Type B pancreatic cell (in vitro differentiated cells): ENCODE measurements around the gene MCRIP2. TPM values are rescaled to one million over a fixed set of nuclear protein-coding genes. Genes with fewer than 3 reads are reported as not detected.

ENCODE experiments used
- DNase-seq: peaks from one replicate; pipeline ENCODE4 v3.0.0; 2021; ENCODE audit warnings: mixed read lengths; ENCODE audit not compliant: unreplicated experiment; ENCODE audit errors: extremely low spot score
- H3K27ac Mint-ChIP-seq: 2 replicates; pipeline ENCODE4 v1.8.0; 2021; ENCODE audit warnings: mild to moderate bottlenecking, mixed read lengths
- H3K27me3 Mint-ChIP-seq: 2 replicates; pipeline ENCODE4 v1.8.0; 2021; ENCODE audit warnings: mixed read lengths
- H3K36me3 Mint-ChIP-seq: 2 replicates; pipeline ENCODE4 v1.8.0; 2021; ENCODE audit warnings: mixed read lengths
- H3K4me1 Mint-ChIP-seq: one replicate; pipeline ENCODE4 v1.8.0; 2021; ENCODE audit warnings: mixed read lengths; ENCODE audit not compliant: unreplicated experiment
- H3K4me3 Mint-ChIP-seq: 2 replicates; pipeline ENCODE4 v1.8.0; 2021; ENCODE audit warnings: mild to moderate bottlenecking, mixed read lengths
- H3K9me3 Mint-ChIP-seq: 2 replicates; pipeline ENCODE4 v1.8.0; 2021; ENCODE audit warnings: mixed read lengths
- CTCF ChIP-seq: fragments of 200-600 bp; sonication (generic); conservative IDR thresholded peaks from 2 replicates; pipeline ENCODE4 v1.5.0; 2021; ENCODE audit warnings: antibody characterized with exemption, mild to moderate bottlenecking
- total RNA-seq: library from RNA; stranded (reverse); gene quantifications from 2 replicates; pipeline ENCODE4 v1.2.1, GENCODE V29; 2021; ENCODE audit warnings: low replicate concordance

The MCRIP2 gene
- total RNA-seq, 1 donor from 2014 or later, result 36.8 TPM

GRCh38 chr16:619476-620100, 22.0 kb upstream of the MCRIP2 start:
- Mint-ChIP-seq H3K36me3 (peaks cover 5% of the 10 kb centered on the region), H3K4me3 (no peak overlapping the region), H3K27me3 (no peaks in the 10 kb centered on the region), H3K27ac (no peak overlapping the region), H3K4me1 (peaks cover 21% of the 10 kb centered on the region), H3K9me3 (no peaks in the 10 kb centered on the region)
- TF ChIP-seq CTCF, result no peak
- no peak for DNase-seq

- no peaks in the 10 kb centered on the region for H3K27me3 Mint-ChIP-seq
- H3K9me3 Mint-ChIP-seq, result no peaks in the 10 kb centered on the region
- no peak for TF ChIP-seq CTCF
- no peak overlapping the region for H3K27ac Mint-ChIP-seq
- no peaks in the 10 kb centered on the region for H3K36me3 Mint-ChIP-seq
- no peak for DNase-seq
- H3K4me3 Mint-ChIP-seq, result no peak overlapping the region
- H3K4me1 Mint-ChIP-seq, result peaks cover 16% of the 10 kb centered on the region
These were observed 20.7 kb upstream of the MCRIP2 start for GRCh38 chr16:620700-621525.

- H3K4me3 Mint-ChIP-seq, result no peak overlapping the region
These were observed 20.0 kb upstream of the MCRIP2 start for GRCh38 chr16:621526-622105.

GRCh38 chr16:622920-623280, 18.7 kb upstream of the MCRIP2 start:
- no peaks in the 10 kb centered on the region for H3K9me3 Mint-ChIP-seq
- H3K27ac Mint-ChIP-seq, result no peak overlapping the region
- H3K36me3 Mint-ChIP-seq, result no peaks in the 10 kb centered on the region
- no peaks in the 10 kb centered on the region for H3K27me3 Mint-ChIP-seq
- H3K4me1 Mint-ChIP-seq, result peaks cover 16% of the 10 kb centered on the region
- DNase-seq, result no peak
- H3K4me3 Mint-ChIP-seq, result no peak overlapping the region
- no peak for TF ChIP-seq CTCF

More at GRCh38 chr16:621526-622105, 20.0 kb upstream of the MCRIP2 start:
- Mint-ChIP-seq H3K9me3 (no peaks in the 10 kb centered on the region), H3K27ac (no peak overlapping the region), H3K4me1 (peaks cover 16% of the 10 kb centered on the region), H3K27me3 (no peaks in the 10 kb centered on the region), H3K36me3 (no peaks in the 10 kb centered on the region)
- DNase-seq, result no peak
- TF ChIP-seq CTCF, result no peak

GRCh38 chr16:624526-625070, 17.0 kb upstream of the MCRIP2 start:
- H3K4me3 Mint-ChIP-seq, result no peak overlapping the region
- H3K36me3 Mint-ChIP-seq, result no peaks in the 10 kb centered on the region
- TF ChIP-seq CTCF, result no peak
- DNase-seq, result no peak
- H3K9me3 Mint-ChIP-seq, result no peaks in the 10 kb centered on the region
- no peaks in the 10 kb centered on the region for H3K27me3 Mint-ChIP-seq
- H3K27ac Mint-ChIP-seq, result peak overlapping the region; percentile 39
- peaks cover 21% of the 10 kb centered on the region for H3K4me1 Mint-ChIP-seq
